Measurements from ENCODE around the gene SPN. TPM values are rescaled to one million over a fixed set of nuclear protein-coding genes. Genes with fewer than 3 reads are reported as not detected.

The SPN gene
- polyA plus RNA-seq, 1 donor (not counting 4 experiments of a cell fraction or from before 2014, with no cell fraction given), result 0.07 TPM

- H3K27ac ChIP-seq (ENCODE audit: control insufficient read depth, insufficient read depth, low read length), result no peak overlapping the region
- no peaks in the 10 kb centered on the region for H3K9me3 ChIP-seq (ENCODE audit: control insufficient read depth, low read depth, low read length)
- TF ChIP-seq CTCF (optimal IDR thresholded peaks at IDR 0.05 in 1 of 3, IDR thresholded peaks at IDR 0.05 in 1 of 3, conservative IDR thresholded peaks at IDR 0.05 in 1 of 3; ENCODE audit: extremely low read depth in 1 of 3, insufficient read depth in 2 of 3, low read length in 3 of 3) (no peak), EZH2 (IDR thresholded peaks at IDR 0.05; ENCODE audit: low read length) (no peak)
- FAIRE-seq, result no peak
- no peaks in the 10 kb centered on the region for H3K4me1 ChIP-seq (ENCODE audit: control insufficient read depth, extremely low read depth, insufficient read depth, low read length)
- no peak overlapping the region for H2AFZ ChIP-seq (ENCODE audit: control insufficient read depth, low read length)
- H3K36me3 ChIP-seq (ENCODE audit: control insufficient read depth in 2 of 2, extremely low read depth in 1 of 2, insufficient read depth in 2 of 2, low read length in 2 of 2), result no peaks in the 10 kb centered on the region
- DNase-seq (ENCODE audit: low read depth, low spot score), result no peak
- H3K27me3 ChIP-seq (ENCODE audit: control insufficient read depth, extremely low read depth, insufficient read depth, low read length), result no peaks in the 10 kb centered on the region
- no peak overlapping the region for H3K4me3 ChIP-seq (ENCODE audit: control insufficient read depth in 2 of 3, extremely low read depth in 1 of 3, insufficient read depth in 2 of 3, low read depth in 1 of 3, low read length in 3 of 3)
- H3K9ac ChIP-seq (ENCODE audit: control insufficient read depth, extremely low read depth, insufficient read depth, low read length), result no peak overlapping the region
- dilution Hi-C loops (cut with MboI; ENCODE audit: extremely low pct_ligation_motif_present, low sequenced_read_pairs), result no loop called here
- H3K79me2 ChIP-seq (ENCODE audit: control insufficient read depth, insufficient read depth, low read length), result no peaks in the 10 kb centered on the region
- H3K9me1 ChIP-seq (ENCODE audit: control insufficient read depth, extremely low read depth, insufficient read depth, low read length), result no peaks in the 10 kb centered on the region
- no peaks in the 10 kb centered on the region for H4K20me1 ChIP-seq (ENCODE audit: control insufficient read depth, extremely low read depth, insufficient read depth, low read length)
- H3K4me2 ChIP-seq (ENCODE audit: control insufficient read depth, extremely low read depth, insufficient read depth, low read depth, low read length), result no peak overlapping the region
Observed at GRCh38 chr16:29701214-29701555, 38.1 kb downstream of the SPN start.

GRCh38 chr16:29702269-29702668 lies 39.2 kb downstream of the SPN start:
- no peaks in the 10 kb centered on the region for H3K9me1 ChIP-seq (ENCODE audit: control insufficient read depth, extremely low read depth, insufficient read depth, low read length)
- TF ChIP-seq CTCF (optimal IDR thresholded peaks at IDR 0.05 in 1 of 3, IDR thresholded peaks at IDR 0.05 in 1 of 3, conservative IDR thresholded peaks at IDR 0.05 in 1 of 3; ENCODE audit: extremely low read depth in 1 of 3, insufficient read depth in 2 of 3, low read length in 3 of 3) (no peak), EZH2 (IDR thresholded peaks at IDR 0.05; ENCODE audit: low read length) (no peak)
- no peaks in the 10 kb centered on the region for H3K27me3 ChIP-seq (ENCODE audit: control insufficient read depth, extremely low read depth, insufficient read depth, low read length)
- no peaks in the 10 kb centered on the region for H3K9me3 ChIP-seq (ENCODE audit: control insufficient read depth, low read depth, low read length)
- H3K4me2 ChIP-seq (ENCODE audit: control insufficient read depth, extremely low read depth, insufficient read depth, low read depth, low read length), result no peak overlapping the region
- H4K20me1 ChIP-seq (ENCODE audit: control insufficient read depth, extremely low read depth, insufficient read depth, low read length), result no peaks in the 10 kb centered on the region
- H3K9ac ChIP-seq (ENCODE audit: control insufficient read depth, extremely low read depth, insufficient read depth, low read length), result no peak overlapping the region
- no peak for DNase-seq (ENCODE audit: low read depth, low spot score)
- no peaks in the 10 kb centered on the region for H3K4me1 ChIP-seq (ENCODE audit: control insufficient read depth, extremely low read depth, insufficient read depth, low read length)
- H2AFZ ChIP-seq (ENCODE audit: control insufficient read depth, low read length), result no peak overlapping the region
- no peaks in the 10 kb centered on the region for H3K36me3 ChIP-seq (ENCODE audit: control insufficient read depth in 2 of 2, extremely low read depth in 1 of 2, insufficient read depth in 2 of 2, low read length in 2 of 2)
- dilution Hi-C loops (cut with MboI; ENCODE audit: extremely low pct_ligation_motif_present, low sequenced_read_pairs), result no loop called here
- H3K4me3 ChIP-seq (ENCODE audit: control insufficient read depth in 2 of 3, extremely low read depth in 1 of 3, insufficient read depth in 2 of 3, low read depth in 1 of 3, low read length in 3 of 3), result no peak overlapping the region
- H3K79me2 ChIP-seq (ENCODE audit: control insufficient read depth, insufficient read depth, low read length), result no peaks in the 10 kb centered on the region
- FAIRE-seq, result no peak
- H3K27ac ChIP-seq (ENCODE audit: control insufficient read depth, insufficient read depth, low read length), result no peak overlapping the region
